ENCODE measurements around the gene CD48.

DNA sequence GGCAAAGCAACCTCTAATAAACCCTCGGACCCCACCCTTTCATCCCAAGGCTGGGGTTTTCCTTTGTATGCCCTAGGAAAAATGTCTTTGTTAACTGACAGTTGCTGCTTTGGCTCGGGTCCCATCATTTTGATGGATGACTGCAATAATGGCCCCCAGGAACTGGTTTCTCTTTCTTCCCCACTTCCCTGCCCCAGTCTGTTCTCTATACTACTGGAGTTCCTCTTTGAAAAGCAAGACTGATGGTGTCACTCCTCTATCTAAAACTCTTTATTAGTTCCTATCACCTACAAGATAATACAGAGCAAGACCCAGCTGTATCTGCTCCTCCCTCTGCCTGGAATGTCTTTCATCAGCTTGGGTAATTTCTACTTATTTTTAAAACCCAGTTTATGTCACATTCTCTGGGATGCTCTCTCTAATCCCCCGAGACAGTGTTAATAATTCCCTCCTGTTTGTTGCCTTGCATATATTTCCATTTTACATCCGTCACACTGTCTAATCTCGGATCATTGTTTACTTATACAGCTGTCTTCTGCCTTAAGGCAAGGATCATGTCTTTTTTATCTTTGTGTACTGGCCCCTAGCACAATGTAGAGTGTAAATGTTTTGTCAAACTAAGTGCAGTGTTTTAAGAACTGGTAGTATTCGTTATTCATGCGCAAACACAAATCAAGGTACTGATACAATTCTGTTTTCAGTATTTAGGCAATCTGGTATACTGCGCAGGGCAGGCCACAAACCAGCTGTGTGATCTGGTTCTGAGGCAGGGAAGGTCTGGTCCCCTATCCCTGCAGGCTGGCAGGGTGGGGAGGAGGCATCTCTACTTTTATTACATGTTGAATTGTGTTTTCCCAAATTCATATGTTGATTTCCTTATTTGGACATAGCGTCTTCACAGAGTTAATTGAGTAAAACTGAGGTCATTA, 80.8 kb downstream of the CD48 start:
- TF ChIP-seq POLR2A (IDR thresholded peaks at IDR 0.05; ENCODE audit: low read depth, low read length) = no peak
- TF ChIP-seq, protein P1, sequence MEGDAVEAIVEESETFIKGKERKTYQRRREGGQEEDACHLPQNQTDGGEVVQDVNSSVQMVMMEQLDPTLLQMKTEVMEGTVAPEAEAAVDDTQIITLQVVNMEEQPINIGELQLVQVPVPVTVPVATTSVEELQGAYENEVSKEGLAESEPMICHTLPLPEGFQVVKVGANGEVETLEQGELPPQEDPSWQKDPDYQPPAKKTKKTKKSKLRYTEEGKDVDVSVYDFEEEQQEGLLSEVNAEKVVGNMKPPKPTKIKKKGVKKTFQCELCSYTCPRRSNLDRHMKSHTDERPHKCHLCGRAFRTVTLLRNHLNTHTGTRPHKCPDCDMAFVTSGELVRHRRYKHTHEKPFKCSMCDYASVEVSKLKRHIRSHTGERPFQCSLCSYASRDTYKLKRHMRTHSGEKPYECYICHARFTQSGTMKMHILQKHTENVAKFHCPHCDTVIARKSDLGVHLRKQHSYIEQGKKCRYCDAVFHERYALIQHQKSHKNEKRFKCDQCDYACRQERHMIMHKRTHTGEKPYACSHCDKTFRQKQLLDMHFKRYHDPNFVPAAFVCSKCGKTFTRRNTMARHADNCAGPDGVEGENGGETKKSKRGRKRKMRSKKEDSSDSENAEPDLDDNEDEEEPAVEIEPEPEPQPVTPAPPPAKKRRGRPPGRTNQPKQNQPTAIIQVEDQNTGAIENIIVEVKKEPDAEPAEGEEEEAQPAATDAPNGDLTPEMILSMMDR (conservative IDR thresholded peaks at IDR 0.05; ENCODE audit: low read depth, low read length) = no peak
- TF ChIP-seq CEBPB (IDR thresholded peaks at IDR 0.05; ENCODE audit: low read depth, low read length) = no peak
- no peak for TF ChIP-seq RFX5 (IDR thresholded peaks at IDR 0.05; ENCODE audit: low read depth, low read length)
- TF ChIP-seq MAFK (IDR thresholded peaks at IDR 0.05; ENCODE audit: low read depth, low read length) = no peak
- no peak for TF ChIP-seq MXI1 (IDR thresholded peaks at IDR 0.05; ENCODE audit: borderline replicate concordance, low read depth, low read length)
- no peak for TF ChIP-seq NFE2L2 (IDR thresholded peaks at IDR 0.05; ENCODE audit: low read depth, low read length)
- no peak for TF ChIP-seq FOS (IDR thresholded peaks at IDR 0.05; ENCODE audit: low read depth, low read length)
- TF ChIP-seq, protein P2, sequence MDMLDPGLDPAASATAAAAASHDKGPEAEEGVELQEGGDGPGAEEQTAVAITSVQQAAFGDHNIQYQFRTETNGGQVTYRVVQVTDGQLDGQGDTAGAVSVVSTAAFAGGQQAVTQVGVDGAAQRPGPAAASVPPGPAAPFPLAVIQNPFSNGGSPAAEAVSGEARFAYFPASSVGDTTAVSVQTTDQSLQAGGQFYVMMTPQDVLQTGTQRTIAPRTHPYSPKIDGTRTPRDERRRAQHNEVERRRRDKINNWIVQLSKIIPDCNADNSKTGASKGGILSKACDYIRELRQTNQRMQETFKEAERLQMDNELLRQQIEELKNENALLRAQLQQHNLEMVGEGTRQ (IDR thresholded peaks at IDR 0.05; ENCODE audit: low read depth, low read length) = no peak
- no peak for TF ChIP-seq MAZ (IDR thresholded peaks at IDR 0.05; ENCODE audit: borderline replicate concordance, low read depth, low read length)
